K562 (cell line): ENCODE results near the gene ORC3. TPM values are rescaled to one million over a fixed set of nuclear protein-coding genes. Genes with fewer than 3 reads are reported as not detected.

Source experiments
- ARNT ChIP-seq, 2 experiments: fragments of 450-650 bp; IDR thresholded peaks; 2 replicates each; pipeline ENCODE4 v1.6.1; 2016; ENCODE audit warnings: mild to moderate bottlenecking in 1 of 2
- CHCHD3 ChIP-seq: fragments of 250-450 bp; sonication (Bioruptor Pico); IDR thresholded peaks from 2 replicates; pipeline ENCODE4 v2.1.2; 2022; ENCODE audit warnings: mild to moderate bottlenecking
- ESRRA ChIP-seq: fragments of 450-650 bp; IDR thresholded peaks from 2 replicates; pipeline ENCODE4 v1.6.1; 2014; ENCODE audit warnings: low read depth, mild to moderate bottlenecking, moderate library complexity, borderline replicate concordance
- EWSR1 ChIP-seq: fragments of 450-650 bp; IDR thresholded peaks from 2 replicates; pipeline ENCODE4 v1.6.1; 2018; ENCODE audit warnings: borderline replicate concordance, mild to moderate bottlenecking, low read depth, moderate library complexity; ENCODE audit not compliant: partially characterized antibody
- GMEB1 ChIP-seq: fragments of 250-450 bp; sonication (Bioruptor Pico); IDR thresholded peaks from 2 replicates; pipeline ENCODE4 v1.4.0; 2020; ENCODE audit warnings: mild to moderate bottlenecking
- HDAC6 ChIP-seq: IDR thresholded peaks from 2 replicates; pipeline ENCODE4 v1.6.1; 2012; ENCODE audit warnings: low read depth, mild to moderate bottlenecking, control low read depth, inconsistent platforms, low read length, moderate library complexity
- LARP7 ChIP-seq: fragments of 450-650 bp; IDR thresholded peaks from 2 replicates; pipeline ENCODE4 v1.6.1; 2016
- MAFG ChIP-seq: fragments of 450-650 bp; conservative IDR thresholded peaks from 2 replicates; pipeline ENCODE4 v1.6.1; 2016; ENCODE audit warnings: missing genetic modification characterization, missing compliant biosample characterization
- MEF2D ChIP-seq: conservative IDR thresholded peaks from 2 replicates; pipeline ENCODE4 v1.6.1; 2016; ENCODE audit warnings: low read depth, missing genetic modification characterization, missing compliant biosample characterization
- NCOA4 ChIP-seq: fragments of 450-650 bp; IDR thresholded peaks from 2 replicates; pipeline ENCODE4 v1.6.1; 2018; ENCODE audit warnings: mild to moderate bottlenecking; ENCODE audit not compliant: partially characterized antibody
- NFIX ChIP-seq: fragments of 250-450 bp; sonication (Bioruptor Pico); IDR thresholded peaks from 2 replicates; pipeline ENCODE4 v1.4.0; 2020; ENCODE audit warnings: low read depth, mild to moderate bottlenecking, moderate library complexity
- NR2F6 ChIP-seq: fragments of 450-650 bp; formaldehyde crosslinking; IDR thresholded peaks from 2 replicates; pipeline ENCODE4 v1.4.0; 2020; ENCODE audit warnings: mild to moderate bottlenecking
- RFX1 ChIP-seq: fragments of 450-650 bp; IDR thresholded peaks from 2 replicates; pipeline ENCODE4 v1.6.1; 2016; ENCODE audit warnings: mild to moderate bottlenecking, moderate library complexity
- TAF7 ChIP-seq: fragments of 450-650 bp; IDR thresholded peaks from 2 replicates; pipeline ENCODE4 v1.6.1; 2016; ENCODE audit warnings: missing genetic modification characterization, missing compliant biosample characterization
- TEAD1 ChIP-seq, 2 experiments: fragments of 450-650 bp in 1 of 2; sonication (generic) in 1 of 2; formaldehyde crosslinking; IDR thresholded peaks; 2 replicates each; pipeline versions ENCODE4 v1.4.0 to v1.8.0; 2020 to 2022; ENCODE audit warnings: mild to moderate bottlenecking in 2 of 2, missing genetic modification reagents in 1 of 2
- THAP7 ChIP-seq: fragments of 250-450 bp; sonication (Bioruptor Pico); IDR thresholded peaks from 2 replicates; pipeline ENCODE4 v1.5.0; 2021
- ZC3H11A ChIP-seq: IDR thresholded peaks from 2 replicates; pipeline ENCODE4 v1.6.1; 2012; ENCODE audit warnings: low read depth, low read length, improper control_type of control experiment
- ZNF134 ChIP-seq: fragments of 250-450 bp; sonication (Bioruptor Pico); conservative IDR thresholded peaks from 2 replicates; pipeline ENCODE4 v1.4.0; 2020
- ZNF140 ChIP-seq: fragments of 250-450 bp; sonication (Bioruptor Pico); IDR thresholded peaks from 2 replicates; pipeline ENCODE4 v1.8.0; 2021; ENCODE audit warnings: moderate library complexity, mild to moderate bottlenecking, inconsistent platforms
- ZNF197 ChIP-seq: fragments of 200-800 bp; sonication (Bioruptor generic); IDR thresholded peaks from 2 replicates; pipeline ENCODE4 v1.6.1; 2016; ENCODE audit warnings: low read depth, missing genetic modification characterization, missing compliant biosample characterization
- ZNF384 ChIP-seq: IDR thresholded peaks from 2 replicates; pipeline ENCODE4 v1.6.1; 2012; ENCODE audit warnings: low read depth, low read length, improper control_type of control experiment
- ZNF589 ChIP-seq: fragments of 200-800 bp; sonication (Bioruptor generic); IDR thresholded peaks from 2 replicates; pipeline ENCODE4 v1.6.1; 2016; ENCODE audit warnings: low read depth, missing genetic modification characterization, missing compliant biosample characterization
- polyA plus RNA-seq, 8 experiments: library from polyadenylated mRNA; depleted of rRNA in 4 of 8; stranded (reverse) in 5 of 8; unstranded in 3 of 8; fragments of >200 nt; fragmentation: Nextera tagmentation in 2 of 8; fragmentation: Illumina TruSeq in 1 of 8; extraction: Ambion mirVana in 2 of 8; extraction: Trizol in 1 of 8; gene quantifications; 2 replicates each; pipeline versions ENCODE4 v1.2.1 to v1.2.3, GENCODE V29; 2011 to 2014; ENCODE audit warnings: inconsistent platforms in 1 of 8, missing spikeins in 1 of 8
- total RNA-seq, 7 experiments: library from RNA; depleted of rRNA in 6 of 7; stranded (reverse); fragments of >200 nt in 6 of 7; fragmentation: Illumina TruSeq in 2 of 7; extraction: Trizol in 2 of 7; gene quantifications; 2 replicates each; pipeline versions ENCODE4 v1.2.1 to v1.2.3, GENCODE V29; 2011 to 2021; ENCODE audit warnings: low replicate concordance in 1 of 7
- TF ChIP-seq, protein P1 (sequence below): fragments of 450-650 bp; IDR thresholded peaks from 2 replicates; pipeline ENCODE4 v1.6.1; 2018; ENCODE audit not compliant: partially characterized antibody

ORC3 gene
- total and polyA plus RNA-seq, 9 of the 15 experiments (the other 6 are each of a cell fraction or from before 2014, with no cell fraction given), result 28.8 to 159 (median 74.8) TPM

DNA sequence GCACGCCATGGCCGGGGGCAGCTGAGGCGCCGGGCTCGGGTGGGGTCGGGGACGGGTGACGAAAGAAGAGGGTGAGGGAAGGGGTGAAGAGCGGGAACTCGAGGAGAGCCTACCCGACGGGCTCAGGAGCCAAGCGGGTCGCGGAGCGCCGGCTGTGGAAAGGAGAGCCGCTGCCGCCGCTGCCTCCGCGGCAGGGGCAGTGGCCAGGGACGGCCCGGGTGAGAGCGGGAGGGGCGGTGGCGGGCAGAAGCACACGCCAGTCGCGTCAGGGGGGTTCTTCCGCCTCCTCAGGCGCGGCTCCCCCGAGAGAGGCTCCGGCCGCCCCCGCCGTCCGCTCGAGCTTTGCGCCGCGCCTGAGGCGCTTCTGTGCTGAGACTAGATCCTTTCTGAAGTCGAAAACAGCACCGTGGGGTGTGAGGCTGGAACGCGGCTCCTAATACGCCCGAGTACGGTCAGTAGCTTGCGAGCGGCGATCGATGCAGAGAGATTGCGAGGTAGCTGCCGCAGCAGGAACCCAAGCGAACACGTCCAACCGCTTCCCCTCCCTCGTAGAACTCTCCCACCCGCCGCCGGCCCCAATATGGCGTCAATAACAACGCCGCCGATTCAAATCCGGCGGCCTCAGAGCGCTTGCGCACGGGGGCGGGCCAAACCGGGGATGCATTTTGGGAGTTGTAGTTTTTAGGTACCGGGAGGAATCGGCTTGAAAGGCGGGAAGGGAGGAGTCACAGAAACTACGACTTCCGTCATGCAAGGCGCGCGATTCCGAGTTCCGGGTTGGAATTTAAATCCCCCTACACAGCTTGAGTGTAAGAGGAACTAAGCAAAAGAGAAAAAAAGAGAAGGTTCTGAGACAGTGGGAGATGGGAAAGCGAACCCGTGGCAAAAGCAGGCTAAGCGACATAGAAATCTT, 112.0 kb downstream of the ORC3 start, which contains the start of gene AKIRIN2 (continued):
- no peak for TF ChIP-seq ZNF589 (CRISPR knock-in tag)
- TF ChIP-seq GMEB1 (CRISPR knock-in tag), result no peak
- 0 out of 2 replicates have a peak, but pooled peaks have one; percentile 17 for TF ChIP-seq ZC3H11A
- no peak for TF ChIP-seq ESRRA
- peak in 1 of 2 experiments; percentile 77; a peak in 2 of 4 replicates for TF ChIP-seq TEAD1 (CRISPR knock-in tag; IDR thresholded peaks at IDR 0.05)
- TF ChIP-seq MEF2D (tag), result peak; percentile 33; the same call in 1 of the 2 replicates
- TF ChIP-seq MAFG (tag), result no peak
- no peak for TF ChIP-seq ZNF140 (CRISPR knock-in tag)
- TF ChIP-seq HDAC6, result no peak
- TF ChIP-seq THAP7 (CRISPR knock-in tag), result 0 out of 2 replicates have a peak, but pooled peaks have one; percentile 22
- peak; percentile 49; the same call in 1 of the 2 replicates for TF ChIP-seq ZNF197 (CRISPR knock-in tag)
- peak; percentile 86 for TF ChIP-seq ZNF384
- no peak for TF ChIP-seq ARNT (IDR thresholded peaks at IDR 0.05)
- no peak for TF ChIP-seq RFX1
- TF ChIP-seq ZNF134 (CRISPR knock-in tag), result no peak
- no peak for TF ChIP-seq NCOA4
- no peak for TF ChIP-seq LARP7
- TF ChIP-seq NR2F6 (CRISPR knock-in tag), result no peak
- TF ChIP-seq, protein P1, sequence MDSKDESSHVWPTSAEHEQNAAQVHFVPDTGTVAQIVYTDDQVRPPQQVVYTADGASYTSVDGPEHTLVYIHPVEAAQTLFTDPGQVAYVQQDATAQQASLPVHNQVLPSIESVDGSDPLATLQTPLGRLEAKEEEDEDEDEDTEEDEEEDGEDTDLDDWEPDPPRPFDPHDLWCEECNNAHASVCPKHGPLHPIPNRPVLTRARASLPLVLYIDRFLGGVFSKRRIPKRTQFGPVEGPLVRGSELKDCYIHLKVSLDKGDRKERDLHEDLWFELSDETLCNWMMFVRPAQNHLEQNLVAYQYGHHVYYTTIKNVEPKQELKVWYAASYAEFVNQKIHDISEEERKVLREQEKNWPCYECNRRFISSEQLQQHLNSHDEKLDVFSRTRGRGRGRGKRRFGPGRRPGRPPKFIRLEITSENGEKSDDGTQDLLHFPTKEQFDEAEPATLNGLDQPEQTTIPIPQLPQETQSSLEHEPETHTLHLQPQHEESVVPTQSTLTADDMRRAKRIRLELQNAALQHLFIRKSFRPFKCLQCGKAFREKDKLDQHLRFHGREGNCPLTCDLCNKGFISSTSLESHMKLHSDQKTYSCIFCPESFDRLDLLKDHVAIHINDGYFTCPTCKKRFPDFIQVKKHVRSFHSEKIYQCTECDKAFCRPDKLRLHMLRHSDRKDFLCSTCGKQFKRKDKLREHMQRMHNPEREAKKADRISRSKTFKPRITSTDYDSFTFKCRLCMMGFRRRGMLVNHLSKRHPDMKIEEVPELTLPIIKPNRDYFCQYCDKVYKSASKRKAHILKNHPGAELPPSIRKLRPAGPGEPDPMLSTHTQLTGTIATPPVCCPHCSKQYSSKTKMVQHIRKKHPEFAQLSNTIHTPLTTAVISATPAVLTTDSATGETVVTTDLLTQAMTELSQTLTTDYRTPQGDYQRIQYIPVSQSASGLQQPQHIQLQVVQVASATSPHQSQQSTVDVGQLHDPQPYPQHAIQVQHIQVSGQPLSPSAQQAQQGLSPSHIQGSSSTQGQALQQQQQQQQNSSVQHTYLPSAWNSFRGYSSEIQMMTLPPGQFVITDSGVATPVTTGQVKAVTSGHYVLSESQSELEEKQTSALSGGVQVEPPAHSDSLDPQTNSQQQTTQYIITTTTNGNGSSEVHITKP, result peak; percentile 80
- TF ChIP-seq NFIX, result no peak
- no peak for TF ChIP-seq EWSR1
- peak; percentile 98 for TF ChIP-seq TAF7
- 0 out of 2 replicates have a peak, but pooled peaks have one; percentile 68 for TF ChIP-seq CHCHD3 (CRISPR knock-in tag)
